Measurements from ENCODE around the gene MEI1. TPM values are rescaled to one million over a fixed set of nuclear protein-coding genes. Genes with fewer than 3 reads are reported as not detected.

The MEI1 gene
- total RNA-seq, 1 experiment from 2014 or later = 0.20 TPM

GRCh38 chr22:41696703-41697102, 2.6 kb upstream of the MEI1 start:
- Histone ChIP-seq H4K5ac (ENCODE audit: insufficient read length, low read depth, low read length) (no peak overlapping the region), H3K4me2 (ENCODE audit: insufficient read depth, insufficient read length, low read length) (no peak overlapping the region), H4K8ac (replicated peaks; ENCODE audit: insufficient read length, low read depth, low read length) (no peak overlapping the region), H3K9ac (ENCODE audit: extremely low read depth, insufficient read length, low read length) (no peak overlapping the region), H3K79me2 (ENCODE audit: insufficient read depth, low read length) (no peaks in the 10 kb centered on the region), H2BK15ac (ENCODE audit: low read depth, low read length) (no peak overlapping the region), H3K23ac (ENCODE audit: insufficient read length, low read depth, low read length) (no peak overlapping the region), H2BK20ac (ENCODE audit: low read depth, low read length, poor library complexity, severe bottlenecking) (no peak overlapping the region), H3K27me3 (ENCODE audit: insufficient read depth, low read length) (no peaks in the 10 kb centered on the region), H3K4ac (ENCODE audit: low read depth, low read length) (no peak overlapping the region), H3T11ph (ENCODE audit: low read length) (no peak overlapping the region), H3K4me1 (ENCODE audit: insufficient read depth, low read length) (no peaks in the 10 kb centered on the region), H3K18ac (ENCODE audit: insufficient read length, low read depth, low read length) (no peak overlapping the region), H2AK5ac (ENCODE audit: insufficient read length, low read length) (no peak overlapping the region), H3K9me3 (ENCODE audit: control insufficient read depth, low read depth, low read length) (no peaks in the 10 kb centered on the region), H4K20me1 (ENCODE audit: control insufficient read depth, insufficient read depth, insufficient read length) (no peaks in the 10 kb centered on the region), H4K91ac (ENCODE audit: insufficient read length, low read depth, low read length) (no peak overlapping the region), H3K79me1 (ENCODE audit: insufficient read depth, low read depth, low read length, poor library complexity, severe bottlenecking) (no peaks in the 10 kb centered on the region), H3K14ac (ENCODE audit: insufficient read depth, low read length) (no peak overlapping the region), H2BK5ac (ENCODE audit: insufficient read length, low read length) (no peak overlapping the region), H3K56ac (ENCODE audit: insufficient read length, low read depth, low read length) (no peak overlapping the region), H2AFZ (ENCODE audit: low read length) (no peak overlapping the region), H2BK12ac (ENCODE audit: insufficient read length, low read depth, low read length) (no peak overlapping the region), H3K27ac (ENCODE audit: insufficient read length, low read depth, low read length) (no peak overlapping the region), H2BK120ac (ENCODE audit: low read depth, low read length, poor library complexity, severe bottlenecking) (no peak overlapping the region), H3K23me2 (ENCODE audit: insufficient read length, low read depth, low read length, poor library complexity, severe bottlenecking) (no peaks in the 10 kb centered on the region)
- no peak for TF ChIP-seq CTCF (conservative IDR thresholded peaks at IDR 0.05)
- H3K36me3 Mint-ChIP-seq (ENCODE audit: insufficient read depth in 1 of 3, low read depth in 3 of 3) = 0 out of 7 replicates have a peak, but pooled peaks cover 0 to 1% (median 0%) of the 10 kb centered on the region in 3 experiments
- WGBS (ENCODE audit: extremely low coverage, insufficient read length, low lambda C conversion rate) = no CpG with 5 or more reads among the region's 11 CpGs
- no peaks in the 10 kb centered on the region for H3K9me3 Mint-ChIP-seq
- peak overlapping the region; percentile 28 to 97 (median 82); a peak in 4 of 7 replicates for H3K27ac Mint-ChIP-seq
- H3K4me1 Mint-ChIP-seq = peaks cover 11 to 12% of the 10 kb centered on the region in 2 experiments
- H3K27me3 Mint-ChIP-seq (ENCODE audit: low read depth) = peaks cover 2% of the 10 kb centered on the region
- H3K4me3 Mint-ChIP-seq = peak overlapping the region in 1 of 2 experiments; percentile 62; a peak in 1 of 5 replicates
- no peak for DNase-seq

Data from H9 (cell line).